Panc1 (cell line): Measurements from ENCODE around the gene ZNF492. TPM values are rescaled to one million over a fixed set of nuclear protein-coding genes. Genes with fewer than 3 reads are reported as not detected.
"Not testable (repeated sequence)": the region's sequence is repeated elsewhere in the genome, so short reads cannot be mapped to it uniquely, and the experiment has no call there.

Experiments
- ATAC-seq: fragments of 200-7000 bp; cut with Tn5 transposase; 2 replicates; pipeline ENCODE4 v1.9.1; 2020; ENCODE audit warnings: mild to moderate bottlenecking, moderate library complexity
- BruUV-seq: library from RNA; stranded (reverse); fragments of 400-500 nt; replicated peaks from 2 replicates; lab custom pipeline; 2021; lab: Mats Ljungman, UMichigan
- CTCF ChIA-PET: fragments of 300-600 bp; sonication (Branson Sonifier 250); formaldehyde crosslinking; loops from one replicate; lab custom pipeline; 2022; ENCODE audit warnings: antibody characterized with exemption; lab: Charles Lee
- POLR2A ChIA-PET: fragments of 300-600 bp; sonication (Branson Sonifier 250); formaldehyde crosslinking; loops from one replicate; lab custom pipeline; 2022; ENCODE audit warnings: antibody characterized with exemption; lab: Charles Lee
- DNase-seq: peaks from one replicate; pipeline ENCODE4 v3.0.0-alpha.2; 2010; ENCODE audit warnings: low read depth, low spot score
- H3K27ac ChIP-seq: 2 replicates; pipeline ENCODE4 v1.5.1; 2011; ENCODE audit warnings: mild to moderate bottlenecking, low read length, inconsistent platforms
- H3K27me3 ChIP-seq: fragments of 200-500 bp; sonication (Bioruptor generic); 2 replicates; pipeline ENCODE4 v1.6.0; 2014; ENCODE audit warnings: low read length, inconsistent platforms; ENCODE audit not compliant: control insufficient read depth, insufficient read depth
- H3K36me3 ChIP-seq: fragments of 200-500 bp; sonication (Bioruptor generic); 2 replicates; pipeline ENCODE4 v1.5.1; 2014; ENCODE audit warnings: inconsistent platforms, mild to moderate bottlenecking, low read length, moderate library complexity; ENCODE audit not compliant: control insufficient read depth, insufficient read depth
- H3K4me1 ChIP-seq: 2 replicates; pipeline ENCODE4 v1.5.1; 2011; ENCODE audit warnings: inconsistent platforms, mild to moderate bottlenecking, low read length, moderate library complexity; ENCODE audit not compliant: control insufficient read depth, insufficient read depth
- H3K4me3 ChIP-seq, 2 experiments: 2 replicates each; pipeline ENCODE4 v1.5.1; 2011 to 2012; ENCODE audit warnings: low read depth in 2 of 2, low read length in 2 of 2, mild to moderate bottlenecking in 2 of 2, inconsistent platforms in 1 of 2, moderate library complexity in 1 of 2
- H3K9me3 ChIP-seq: fragments of 200-500 bp; sonication (Bioruptor generic); 2 replicates; pipeline ENCODE4 v1.5.1; 2014; ENCODE audit warnings: low read depth, mild to moderate bottlenecking, inconsistent platforms, low read length, moderate library complexity; ENCODE audit not compliant: control insufficient read depth, insufficient read depth
- CTCF ChIP-seq: fragments of 450-650 bp; IDR thresholded peaks from 2 replicates; pipeline ENCODE4 v1.5.1; 2017; ENCODE audit warnings: mild to moderate bottlenecking
- POLR2AphosphoS5 ChIP-seq: IDR thresholded peaks from 2 replicates; pipeline ENCODE4 v1.6.1; 2012; ENCODE audit warnings: mild to moderate bottlenecking, low read depth, low read length, moderate library complexity
- SIN3A ChIP-seq: IDR thresholded peaks from 2 replicates; pipeline ENCODE4 v1.6.1; 2012; ENCODE audit warnings: low read depth, mild to moderate bottlenecking, low read length, moderate library complexity, borderline replicate concordance; ENCODE audit not compliant: insufficient read depth
- TCF7L2 ChIP-seq: IDR thresholded peaks from 2 replicates; pipeline ENCODE4 v1.6.1; 2011; ENCODE audit warnings: mild to moderate bottlenecking, low read depth, low read length, inconsistent platforms
- in situ Hi-C: cut with HindIII; loops from 2 replicates; pipeline ENCODE4 v1.10.0; 2016; ENCODE audit warnings: low sequenced_read_pairs, low pct_unique_long_range_greater_than_20kb
- intact Hi-C: fragments of 100-400 bp; cut with micrococcal nuclease; formaldehyde crosslinking; loops from one replicate; pipeline ENCODE4 v1.10.0; 2022; ENCODE audit not compliant: unreplicated experiment
- total RNA-seq: library from RNA; stranded (reverse); gene quantifications from one replicate; pipeline ENCODE4 v1.2.1, GENCODE V29; 2021; ENCODE audit not compliant: unreplicated experiment
- TF ChIP-seq, protein P1 (sequence below), 2 experiments: IDR thresholded peaks; 2 replicates each; pipeline ENCODE4 v1.6.1; 2011 to 2012; ENCODE audit warnings: low read depth in 2 of 2, control low read depth in 1 of 2, low read length in 1 of 2, mild to moderate bottlenecking in 1 of 2, moderate library complexity in 1 of 2; ENCODE audit not compliant: insufficient read depth in 1 of 2

Gene ZNF492
- total RNA-seq, 1 experiment from 2014 or later = not detected

DNA sequence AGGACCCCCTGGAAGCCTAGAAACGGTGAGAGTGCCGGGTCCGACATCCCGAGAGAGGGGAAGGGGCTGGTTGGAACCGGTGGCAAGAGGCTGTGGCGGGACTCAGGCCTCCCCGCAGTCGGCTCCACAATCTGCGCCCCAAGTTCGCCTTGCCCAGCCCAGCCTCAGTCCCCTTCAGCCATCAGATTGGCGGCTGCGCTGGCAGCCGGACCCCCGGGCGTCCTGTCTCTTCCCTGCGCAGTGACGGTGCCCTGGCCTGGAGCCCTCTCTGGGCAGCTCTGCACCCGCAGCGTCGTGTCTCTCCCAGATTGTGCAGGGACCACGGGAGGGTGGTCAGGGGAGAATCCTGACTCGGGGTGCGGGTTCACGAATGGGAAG is 315 bp downstream of the ZNF492 start:
- no peak overlapping the region for H3K27ac ChIP-seq
- TF ChIP-seq, protein P1, sequence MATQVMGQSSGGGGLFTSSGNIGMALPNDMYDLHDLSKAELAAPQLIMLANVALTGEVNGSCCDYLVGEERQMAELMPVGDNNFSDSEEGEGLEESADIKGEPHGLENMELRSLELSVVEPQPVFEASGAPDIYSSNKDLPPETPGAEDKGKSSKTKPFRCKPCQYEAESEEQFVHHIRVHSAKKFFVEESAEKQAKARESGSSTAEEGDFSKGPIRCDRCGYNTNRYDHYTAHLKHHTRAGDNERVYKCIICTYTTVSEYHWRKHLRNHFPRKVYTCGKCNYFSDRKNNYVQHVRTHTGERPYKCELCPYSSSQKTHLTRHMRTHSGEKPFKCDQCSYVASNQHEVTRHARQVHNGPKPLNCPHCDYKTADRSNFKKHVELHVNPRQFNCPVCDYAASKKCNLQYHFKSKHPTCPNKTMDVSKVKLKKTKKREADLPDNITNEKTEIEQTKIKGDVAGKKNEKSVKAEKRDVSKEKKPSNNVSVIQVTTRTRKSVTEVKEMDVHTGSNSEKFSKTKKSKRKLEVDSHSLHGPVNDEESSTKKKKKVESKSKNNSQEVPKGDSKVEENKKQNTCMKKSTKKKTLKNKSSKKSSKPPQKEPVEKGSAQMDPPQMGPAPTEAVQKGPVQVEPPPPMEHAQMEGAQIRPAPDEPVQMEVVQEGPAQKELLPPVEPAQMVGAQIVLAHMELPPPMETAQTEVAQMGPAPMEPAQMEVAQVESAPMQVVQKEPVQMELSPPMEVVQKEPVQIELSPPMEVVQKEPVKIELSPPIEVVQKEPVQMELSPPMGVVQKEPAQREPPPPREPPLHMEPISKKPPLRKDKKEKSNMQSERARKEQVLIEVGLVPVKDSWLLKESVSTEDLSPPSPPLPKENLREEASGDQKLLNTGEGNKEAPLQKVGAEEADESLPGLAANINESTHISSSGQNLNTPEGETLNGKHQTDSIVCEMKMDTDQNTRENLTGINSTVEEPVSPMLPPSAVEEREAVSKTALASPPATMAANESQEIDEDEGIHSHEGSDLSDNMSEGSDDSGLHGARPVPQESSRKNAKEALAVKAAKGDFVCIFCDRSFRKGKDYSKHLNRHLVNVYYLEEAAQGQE (IDR thresholded peaks at IDR 0.05; ENCODE audit: insufficient read depth in 1 of 2, low read depth in 2 of 2, low read length in 1 of 2) = no peak
- TF ChIP-seq CTCF = no peak
- no peak for TF ChIP-seq TCF7L2
- TF ChIP-seq POLR2AphosphoS5 = no peak
- no peak for TF ChIP-seq SIN3A
- intact Hi-C loops (no loop called here), in situ Hi-C loops (no loop called here)
- ChIA-PET POLR2A (no interaction called here), CTCF (no interaction called here)
- ATAC-seq (no peak), DNase-seq (no peak)
- H3K27me3 ChIP-seq = no peaks in the 10 kb centered on the region
- H3K4me3 ChIP-seq = peak overlapping the region in 1 of 2 experiments; percentile 39; a peak in 1 of 4 replicates
- H3K36me3 ChIP-seq = no peaks in the 10 kb centered on the region
- no peaks in the 10 kb centered on the region for H3K4me1 ChIP-seq
- no peaks in the 10 kb centered on the region for H3K9me3 ChIP-seq
- BruUV-seq = no TSS peak

DNA sequence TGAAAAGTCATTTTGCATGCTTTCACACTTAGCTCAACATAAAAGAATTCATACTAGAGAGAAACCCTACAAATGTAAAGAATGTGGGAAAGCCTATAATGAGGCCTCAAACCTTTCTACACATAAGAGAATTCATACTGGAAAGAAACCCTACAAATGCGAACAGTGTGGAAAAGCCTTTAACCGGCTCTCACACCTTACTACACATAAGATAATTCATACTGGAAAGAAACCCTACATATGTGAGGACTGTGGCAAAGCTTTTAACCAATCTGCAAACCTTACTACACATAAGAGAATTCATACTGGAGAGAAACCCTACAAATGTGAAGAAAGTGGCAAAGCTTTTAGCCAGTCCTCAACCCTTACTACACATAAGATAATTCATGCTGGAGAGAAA is 51.4 kb downstream of the ZNF492 start:
- DNase-seq, BruUV-seq, H3K27ac ChIP-seq, POLR2A ChIA-PET, ATAC-seq, H3K9me3 ChIP-seq, in situ Hi-C loops, H3K4me1 ChIP-seq, intact Hi-C loops, CTCF ChIA-PET, H3K4me3 ChIP-seq, H3K27me3 ChIP-seq, H3K36me3 ChIP-seq: not testable (repeated sequence)

- H3K36me3 ChIP-seq, ATAC-seq, CTCF ChIA-PET, H3K4me3 ChIP-seq, POLR2A ChIA-PET, H3K9me3 ChIP-seq, H3K27ac ChIP-seq, H3K4me1 ChIP-seq, BruUV-seq, in situ Hi-C loops, DNase-seq, H3K27me3 ChIP-seq, intact Hi-C loops: not testable (repeated sequence)
These were observed 68.5 kb downstream of the ZNF492 start for GRCh38 chr19:22702661-22703060.

DNA sequence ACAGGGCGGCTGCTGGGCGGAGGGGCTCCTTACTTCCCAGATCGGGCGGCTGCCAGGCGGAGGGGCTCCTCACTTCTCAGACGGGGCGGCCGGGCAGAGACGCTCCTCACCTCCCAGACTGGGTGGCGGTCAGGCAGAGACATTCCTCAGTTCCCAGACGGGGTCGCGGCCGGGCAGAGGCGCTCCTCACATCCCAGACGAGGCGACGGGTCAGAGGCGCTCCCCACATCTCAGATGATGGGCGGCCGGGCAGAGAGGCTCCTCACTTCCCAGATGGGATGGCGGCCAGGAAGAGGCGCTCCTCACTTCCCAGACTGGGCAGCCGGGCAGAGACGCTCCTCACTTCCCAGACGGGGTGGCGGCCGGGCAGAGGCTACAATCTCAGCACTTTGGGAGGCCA is 69.0 kb downstream of the ZNF492 start:
- H3K9me3 ChIP-seq, H3K27me3 ChIP-seq, POLR2A ChIA-PET, H3K4me1 ChIP-seq, intact Hi-C loops, CTCF ChIA-PET, H3K27ac ChIP-seq, BruUV-seq, H3K36me3 ChIP-seq, H3K4me3 ChIP-seq, ATAC-seq, in situ Hi-C loops, DNase-seq: not testable (repeated sequence)
